Caco-2 (cell line): ENCODE data around the gene CBS. TPM values are rescaled to one million over a fixed set of nuclear protein-coding genes. Genes with fewer than 3 reads are reported as not detected.
"Not testable (repeated sequence)": the region's sequence is repeated elsewhere in the genome, so short reads cannot be mapped to it uniquely, and the experiment has no call there.

Experiments
- BruUV-seq: library from RNA; stranded (reverse); fragments of 400-500 nt; replicated peaks from 2 replicates; lab custom pipeline; 2021; lab: Mats Ljungman, UMichigan
- CTCF ChIA-PET: fragments of 300-600 bp; sonication (Branson Sonifier 250); formaldehyde crosslinking; loops from one replicate; lab custom pipeline; 2022; ENCODE audit warnings: antibody characterized with exemption; lab: Charles Lee
- POLR2A ChIA-PET: fragments of 300-600 bp; sonication (Branson Sonifier 250); formaldehyde crosslinking; loops from one replicate; lab custom pipeline; 2022; ENCODE audit warnings: antibody characterized with exemption; lab: Charles Lee
- DNase-seq, 2 experiments: peaks; one replicate each; pipeline versions ENCODE4 v3.0.0 to v3.0.0-alpha.2; 2020 to 2022
- H3K27me3 ChIP-seq: replicated peaks from 2 replicates; pipeline ENCODE4 v1.6.0; 2011; ENCODE audit warnings: low read length; ENCODE audit not compliant: control insufficient read depth, insufficient read depth
- H3K36me3 ChIP-seq: 2 replicates; pipeline ENCODE4 v1.5.1; 2011; ENCODE audit warnings: low read length; ENCODE audit not compliant: control insufficient read depth, insufficient read depth
- H3K4me1 ChIP-seq: fragments of 250-450 bp; sonication (Bioruptor Pico); 2 replicates; pipeline ENCODE4 v1.5.1; 2020; ENCODE audit warnings: mild to moderate bottlenecking
- H3K4me3 ChIP-seq: 2 replicates; pipeline ENCODE4 v1.5.1; 2011; ENCODE audit warnings: low read depth, mild to moderate bottlenecking, control low read depth, low read length
- H3K9me3 ChIP-seq: fragments of 250-450 bp; sonication (Bioruptor Pico); 2 replicates; pipeline ENCODE4 v1.5.1; 2020; ENCODE audit warnings: mild to moderate bottlenecking, moderate library complexity
- H3K27ac Mint-ChIP-seq: one replicate; pipeline ENCODE4 v1.8.0; 2022; ENCODE audit warnings: mixed read lengths; ENCODE audit not compliant: unreplicated experiment
- H3K27me3 Mint-ChIP-seq: one replicate; pipeline ENCODE4 v1.8.0; 2022; ENCODE audit warnings: mixed read lengths; ENCODE audit not compliant: insufficient read depth, unreplicated experiment
- H3K36me3 Mint-ChIP-seq: one replicate; pipeline ENCODE4 v1.8.0; 2022; ENCODE audit warnings: mild to moderate bottlenecking, mixed read lengths; ENCODE audit not compliant: insufficient read depth, unreplicated experiment
- H3K4me1 Mint-ChIP-seq: one replicate; pipeline ENCODE4 v1.8.0; 2022; ENCODE audit warnings: low read depth, mixed read lengths; ENCODE audit not compliant: unreplicated experiment
- H3K4me3 Mint-ChIP-seq: one replicate; pipeline ENCODE4 v1.8.0; 2022; ENCODE audit warnings: mild to moderate bottlenecking, moderate library complexity, mixed read lengths; ENCODE audit not compliant: unreplicated experiment
- H3K9me3 Mint-ChIP-seq: one replicate; pipeline ENCODE4 v1.8.0; 2022; ENCODE audit warnings: mixed read lengths; ENCODE audit not compliant: unreplicated experiment
- intact Hi-C: fragments of 100-400 bp; cut with micrococcal nuclease; formaldehyde crosslinking; loops from one replicate; pipeline ENCODE4 v1.10.0; 2022; ENCODE audit not compliant: unreplicated experiment
- total RNA-seq: library from RNA; stranded (reverse); gene quantifications from 2 replicates; pipeline ENCODE4 v1.2.3, GENCODE V29; 2022

The CBS gene
- total RNA-seq, 1 experiment from 2014 or later = 202 TPM

GRCh38 chr21:43106965-43107793, 31.5 kb upstream of the CBS start, which contains the start of gene U2AF1:
Gene U2AF1, minus strand, starts transcription at chr21:43107570. Its CDS starts 76 bp downstream, at chr21:43107494.
- H3K27me3 ChIP-seq, H3K4me1 ChIP-seq, H3K36me3 Mint-ChIP-seq, H3K27ac Mint-ChIP-seq, H3K4me3 Mint-ChIP-seq, POLR2A ChIA-PET, H3K27me3 Mint-ChIP-seq, H3K36me3 ChIP-seq, H3K4me1 Mint-ChIP-seq, CTCF ChIA-PET, intact Hi-C loops, H3K9me3 Mint-ChIP-seq, H3K9me3 ChIP-seq: not testable (repeated sequence)
- peak; percentile 79 to 83 for DNase-seq
- BruUV-seq = TSS peak; percentile 65
- peak within 1 kb of the TSS; percentile 59 for H3K4me3 ChIP-seq

- H3K4me1 Mint-ChIP-seq, CTCF ChIA-PET, H3K27ac Mint-ChIP-seq, H3K36me3 ChIP-seq, H3K27me3 ChIP-seq, H3K9me3 Mint-ChIP-seq, intact Hi-C loops, POLR2A ChIA-PET, H3K4me3 Mint-ChIP-seq, H3K36me3 Mint-ChIP-seq, BruUV-seq, H3K9me3 ChIP-seq, DNase-seq, H3K4me3 ChIP-seq, H3K27me3 Mint-ChIP-seq, H3K4me1 ChIP-seq: not testable (repeated sequence)
Measured at GRCh38 chr21:43104642-43105041, 29.0 kb upstream of the CBS start.

GRCh38 chr21:43102281-43102680, 26.6 kb upstream of the CBS start:
- intact Hi-C loops, H3K27ac Mint-ChIP-seq, BruUV-seq, H3K4me1 ChIP-seq, DNase-seq, H3K36me3 Mint-ChIP-seq, H3K4me3 ChIP-seq, H3K27me3 ChIP-seq, H3K27me3 Mint-ChIP-seq, CTCF ChIA-PET, H3K4me3 Mint-ChIP-seq, H3K9me3 ChIP-seq, H3K9me3 Mint-ChIP-seq, H3K36me3 ChIP-seq, H3K4me1 Mint-ChIP-seq, POLR2A ChIA-PET: not testable (repeated sequence)

GRCh38 chr21:43101676-43102075, 26.0 kb upstream of the CBS start:
- H3K27me3 ChIP-seq, H3K4me1 Mint-ChIP-seq, H3K36me3 Mint-ChIP-seq, intact Hi-C loops, H3K9me3 ChIP-seq, CTCF ChIA-PET, H3K4me3 ChIP-seq, H3K27me3 Mint-ChIP-seq, H3K36me3 ChIP-seq, DNase-seq, H3K9me3 Mint-ChIP-seq, H3K27ac Mint-ChIP-seq, H3K4me1 ChIP-seq, H3K4me3 Mint-ChIP-seq, POLR2A ChIA-PET, BruUV-seq: not testable (repeated sequence)

- H3K4me3 ChIP-seq, H3K9me3 Mint-ChIP-seq, H3K4me1 Mint-ChIP-seq, CTCF ChIA-PET, H3K36me3 Mint-ChIP-seq, DNase-seq, H3K27ac Mint-ChIP-seq, intact Hi-C loops, POLR2A ChIA-PET, H3K27me3 ChIP-seq, H3K4me3 Mint-ChIP-seq, H3K4me1 ChIP-seq, H3K9me3 ChIP-seq, H3K27me3 Mint-ChIP-seq, BruUV-seq, H3K36me3 ChIP-seq: not testable (repeated sequence)
Measured at GRCh38 chr21:43101000-43101399, 25.4 kb upstream of the CBS start.

- POLR2A ChIA-PET, H3K9me3 Mint-ChIP-seq, H3K9me3 ChIP-seq, H3K27me3 ChIP-seq, H3K27me3 Mint-ChIP-seq, H3K36me3 ChIP-seq, CTCF ChIA-PET, BruUV-seq, H3K4me1 ChIP-seq, H3K4me3 ChIP-seq, intact Hi-C loops, H3K27ac Mint-ChIP-seq, H3K4me3 Mint-ChIP-seq, H3K4me1 Mint-ChIP-seq, H3K36me3 Mint-ChIP-seq: not testable (repeated sequence)
- DNase-seq = peak in 1 of 2 experiments; percentile 9
Measured at GRCh38 chr21:43091979-43092614, 16.5 kb upstream of the CBS start.

GRCh38 chr21:43090947-43091346, 15.3 kb upstream of the CBS start:
- H3K36me3 Mint-ChIP-seq = not testable (repeated sequence)

More at GRCh38 chr21:43090947-43091346, 15.3 kb upstream of the CBS start:
- H3K4me3 ChIP-seq, H3K4me1 ChIP-seq, POLR2A ChIA-PET, H3K4me3 Mint-ChIP-seq, DNase-seq, CTCF ChIA-PET, H3K9me3 ChIP-seq, H3K36me3 ChIP-seq, BruUV-seq, H3K27me3 ChIP-seq, H3K4me1 Mint-ChIP-seq, H3K27me3 Mint-ChIP-seq, intact Hi-C loops, H3K27ac Mint-ChIP-seq, H3K9me3 Mint-ChIP-seq: not testable (repeated sequence)
